ENCODE measurements around the gene SCGB1D2.

Gene SCGB1D2

DNA sequence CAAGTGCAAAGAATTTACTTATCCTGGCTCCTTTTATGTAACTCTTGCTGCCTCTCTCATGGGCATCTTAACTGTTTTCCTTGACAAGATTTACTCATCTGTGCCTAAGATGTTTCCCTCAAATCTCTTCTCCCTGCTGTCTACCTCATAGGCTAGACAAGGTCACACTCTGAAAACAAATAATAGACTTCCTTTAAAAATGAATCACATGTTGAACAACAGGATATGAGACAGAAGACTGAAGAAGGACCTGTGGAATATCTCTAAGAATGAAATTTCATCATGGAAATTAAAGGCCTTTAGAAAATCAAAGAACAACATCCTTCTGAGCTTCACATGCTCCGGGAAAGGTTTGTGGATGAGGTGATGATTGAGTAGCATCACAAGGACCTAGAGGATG, 22.0 kb downstream of the SCGB1D2 start:
- no peak for DNase-seq

DNA sequence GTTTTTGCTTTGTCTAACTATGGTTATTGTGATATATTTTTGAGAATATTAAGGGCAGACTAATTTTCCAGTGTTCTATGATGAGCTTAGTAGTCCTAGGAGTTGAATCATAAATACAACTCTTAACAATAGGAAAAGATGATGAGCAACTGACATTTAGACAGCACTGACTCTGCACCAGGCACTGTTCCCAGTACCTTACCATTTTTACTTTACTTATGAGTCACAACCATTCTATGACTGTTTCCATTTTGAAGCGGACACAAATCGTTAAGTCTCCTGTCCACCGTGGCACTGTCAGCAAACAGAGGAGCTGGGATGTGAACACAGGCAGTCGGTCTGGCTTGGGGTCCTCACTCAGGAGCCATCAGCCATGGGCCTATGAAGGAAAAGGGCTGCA, 24.5 kb downstream of the SCGB1D2 start:
- DNase-seq = no peak

DNA sequence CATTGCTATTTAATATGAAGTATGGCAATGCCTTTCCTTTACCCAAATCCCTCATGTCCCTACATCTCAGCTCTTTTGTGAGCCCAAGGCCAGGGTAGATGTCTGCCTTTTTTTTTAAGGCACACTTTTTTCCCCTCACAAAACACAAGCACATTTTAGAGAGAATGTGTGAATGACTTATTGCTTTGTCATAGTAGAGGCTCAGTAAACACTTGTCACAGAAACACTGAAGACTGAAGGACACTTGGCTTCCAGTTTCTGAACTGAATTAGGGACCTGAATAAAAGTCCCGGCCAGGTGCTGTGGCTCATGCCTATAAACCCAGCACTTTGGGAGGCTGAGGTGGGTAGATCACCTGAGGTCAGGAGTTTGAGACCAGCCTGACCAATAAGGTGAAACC, 25.0 kb downstream of the SCGB1D2 start:
- no peak for DNase-seq

DNA sequence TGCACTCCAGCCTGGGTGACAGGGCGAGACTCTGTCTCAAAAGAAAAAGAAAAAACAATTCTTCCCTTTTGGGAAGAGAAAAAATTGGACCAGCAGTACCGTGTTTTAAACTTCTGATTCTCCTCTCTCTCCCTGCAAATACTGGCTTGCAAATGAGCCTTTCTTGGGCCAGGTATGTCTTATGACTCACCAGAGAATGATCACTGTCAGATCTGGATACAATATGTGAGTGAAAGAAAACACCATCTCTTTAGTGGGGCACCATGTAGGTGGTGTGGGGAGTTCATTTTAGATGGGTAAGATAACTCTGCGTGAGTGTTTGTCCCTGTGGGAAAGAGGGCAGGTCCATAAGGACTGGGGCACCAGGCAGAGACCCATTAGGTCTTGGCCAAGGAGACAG, 25.5 kb downstream of the SCGB1D2 start:
- DNase-seq = no peak

DNA sequence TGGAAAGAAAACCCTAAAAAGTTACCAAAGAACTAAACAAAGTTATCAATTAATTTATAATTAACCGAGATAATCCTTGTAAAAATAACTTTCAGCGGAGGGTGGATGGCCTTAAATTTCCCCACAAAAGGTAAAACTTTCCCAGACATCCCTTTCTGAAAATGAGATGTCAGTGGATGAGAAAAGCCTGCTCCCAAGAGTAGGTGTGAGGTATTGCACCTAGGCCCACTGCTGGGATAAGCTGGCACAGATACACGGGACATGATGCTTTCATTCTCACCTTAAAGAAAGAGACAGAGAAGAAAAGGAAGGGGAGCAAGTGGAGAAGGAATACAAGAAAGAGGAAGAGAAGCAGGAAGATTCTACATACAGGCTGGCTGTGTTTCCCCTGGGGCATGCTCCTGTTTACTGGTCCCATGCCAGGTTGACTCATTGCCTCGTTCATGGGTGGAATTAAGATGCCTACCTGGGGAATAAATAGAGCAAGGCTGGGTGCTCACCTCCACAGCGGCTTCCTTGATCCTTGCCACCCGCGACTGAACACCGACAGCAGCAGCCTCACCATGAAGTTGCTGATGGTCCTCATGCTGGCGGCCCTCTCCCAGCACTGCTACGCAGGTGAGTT, 27.7 kb downstream of the SCGB1D2 start, which contains the start of gene SCGB2A2:
SCGB2A2 (plus strand) TSS at position 505 of the 625 bp plus-strand sequence; CDS start at position 564, 59 bp downstream.
- no peak for DNase-seq

DNA sequence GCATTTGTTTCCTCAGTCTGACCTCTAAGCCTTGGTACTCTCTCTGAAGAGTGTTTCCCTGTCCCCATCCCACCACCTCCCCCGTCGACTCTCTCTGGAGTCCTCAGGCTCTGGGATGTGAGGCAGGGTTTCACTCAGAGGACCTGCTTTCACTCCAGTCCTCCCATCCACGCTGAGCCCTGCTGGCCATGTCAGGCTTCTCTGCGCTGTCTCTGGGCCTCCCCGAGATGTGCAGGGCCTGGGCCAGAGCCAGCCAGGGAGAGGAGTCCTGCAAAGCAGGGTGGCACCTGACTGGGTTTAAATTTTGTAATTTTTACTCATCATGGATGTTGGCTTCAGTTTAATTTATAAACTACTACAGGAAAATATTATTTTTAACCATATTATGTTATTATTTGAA, 31.2 kb downstream of the SCGB1D2 start:
- DNase-seq = no peak

DNA sequence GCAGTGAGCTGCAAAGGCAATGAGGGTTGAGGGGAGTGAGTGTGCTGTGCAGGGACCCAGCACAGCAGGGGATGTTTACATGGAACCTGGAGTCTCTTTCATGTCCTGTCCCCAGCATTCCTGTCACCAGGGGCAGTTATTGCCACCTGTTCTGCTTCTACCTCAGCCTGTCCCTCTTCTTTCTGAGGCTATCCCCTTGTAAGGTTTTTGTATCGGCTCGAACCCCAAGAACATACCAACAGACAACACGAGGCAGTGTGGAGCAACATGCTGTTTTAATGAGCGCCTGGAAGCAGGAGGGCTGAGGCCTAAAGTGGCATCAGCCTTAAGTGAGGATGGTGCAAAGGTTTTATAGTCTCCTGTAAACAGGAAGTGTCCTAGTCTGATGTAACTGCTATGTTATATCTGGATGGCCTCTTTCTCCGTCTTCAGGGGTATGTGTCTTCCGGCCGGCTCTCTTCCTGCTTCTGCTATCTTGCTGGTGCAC, 31.8 kb downstream of the SCGB1D2 start:
- no peak for DNase-seq

DNA sequence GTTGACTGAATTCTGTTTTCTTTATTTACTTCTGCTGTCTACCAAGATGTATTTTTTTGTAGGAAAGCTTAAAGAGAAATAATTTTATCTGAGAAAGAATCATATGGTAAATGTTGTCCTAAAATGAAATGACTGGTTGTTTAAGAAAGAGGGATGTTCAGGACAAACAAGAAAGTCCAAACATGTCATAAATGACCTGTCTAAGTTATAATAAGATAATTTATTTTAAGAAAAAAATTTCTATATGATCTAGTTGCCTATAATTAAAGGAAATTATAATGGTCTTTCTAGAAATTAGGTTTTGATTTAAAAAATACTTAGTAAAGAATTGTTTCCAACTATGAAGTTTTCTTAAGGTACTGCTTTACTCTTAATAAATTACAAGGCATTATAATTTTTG, 38.4 kb downstream of the SCGB1D2 start:
- no peak for DNase-seq
